ENCODE measurements around the gene SCUBE1. TPM values are rescaled to one million over a fixed set of nuclear protein-coding genes. Genes with fewer than 3 reads are reported as not detected.

SCUBE1 gene
- total and polyA plus RNA-seq, 2 experiments from 2014 or later: 0.81 to 3.2 TPM

GRCh38 chr22:43255299-43255698 lies 87.9 kb downstream of the SCUBE1 start:
- H3K9me3 Mint-ChIP-seq: no peaks in the 10 kb centered on the region
- H3K27me3 Mint-ChIP-seq (ENCODE audit: insufficient read depth, low read depth, poor library complexity): peaks cover 13% of the 10 kb centered on the region
- Histone ChIP-seq H3K4me2 (no peak overlapping the region), H3K27ac (ENCODE audit: low read depth) (no peak overlapping the region), H3K4me1 (ENCODE audit: insufficient read depth) (no peaks in the 10 kb centered on the region), H3K27me3 (ENCODE audit: insufficient read depth) (no peaks in the 10 kb centered on the region), H3K4me3 (no peak overlapping the region), H3K79me2 (replicated peaks; ENCODE audit: insufficient read depth) (no peaks in the 10 kb centered on the region), H3F3A (replicated peaks; ENCODE audit: low read depth) (no peaks in the 10 kb centered on the region), H4K20me1 (replicated peaks; ENCODE audit: insufficient read depth) (no peaks in the 10 kb centered on the region), H3K36me3 (ENCODE audit: insufficient read depth) (no peaks in the 10 kb centered on the region), H3K9me2 (ENCODE audit: insufficient read depth) (no peaks in the 10 kb centered on the region), H2AFZ (no peak overlapping the region)
- peaks cover under 1% of the 10 kb centered on the region; the same call in 2 of the 3 replicates for H3K4me1 Mint-ChIP-seq
- ATAC-seq (no peak), DNase-seq (ENCODE audit: low spot score) (no peak)
- H3K36me3 Mint-ChIP-seq (ENCODE audit: low read depth): no peaks in the 10 kb centered on the region; the same call in 2 of the 3 replicates
- no peak overlapping the region for H3K4me3 Mint-ChIP-seq
- TF ChIP-seq ETS1 (IDR thresholded peaks at IDR 0.05): no peak
- no peak for TF ChIP-seq ZNF462 (CRISPR knock-in tag; IDR thresholded peaks at IDR 0.05)
- TF ChIP-seq STAT1 (IDR thresholded peaks at IDR 0.05; ENCODE audit: unreplicated experiment): no peak
- no peak for TF ChIP-seq EZH2phosphoT487 (IDR thresholded peaks at IDR 0.05; ENCODE audit: unreplicated experiment)
- H3K27ac Mint-ChIP-seq: no peak overlapping the region

GRCh38 chr22:43253839-43254238 lies 89.3 kb downstream of the SCUBE1 start:
- no peak overlapping the region for H3K4me3 ChIP-seq
- DNase-seq (ENCODE audit: low spot score) (no peak), ATAC-seq (no peak)
- no peaks in the 10 kb centered on the region for H3K4me1 ChIP-seq (ENCODE audit: insufficient read depth)
- Mint-ChIP-seq H3K36me3 (ENCODE audit: low read depth) (no peaks in the 10 kb centered on the region; the same call in 2 of the 3 replicates), H3K4me3 (no peak overlapping the region), H3K4me1 (no peaks in the 10 kb centered on the region; the same call in 2 of the 3 replicates), H3K9me3 (no peaks in the 10 kb centered on the region), H3K27ac (no peak overlapping the region), H3K27me3 (ENCODE audit: insufficient read depth, low read depth, poor library complexity) (peaks cover 12% of the 10 kb centered on the region)
- TF ChIP-seq JUNB (IDR thresholded peaks at IDR 0.05; ENCODE audit: unreplicated experiment): no peak
- no peak for TF ChIP-seq ETS1 (IDR thresholded peaks at IDR 0.05)
- no peak for TF ChIP-seq STAT1 (IDR thresholded peaks at IDR 0.05; ENCODE audit: unreplicated experiment)
- no peak for TF ChIP-seq EZH2phosphoT487 (IDR thresholded peaks at IDR 0.05; ENCODE audit: unreplicated experiment)
- TF ChIP-seq ZNF331 (CRISPR knock-in tag; IDR thresholded peaks at IDR 0.05; ENCODE audit: low read depth): no peak
- no peak for TF ChIP-seq ZNF114 (CRISPR knock-in tag; IDR thresholded peaks at IDR 0.05)
- TF ChIP-seq CREB1 (CRISPR knock-in tag; IDR thresholded peaks at IDR 0.05; ENCODE audit: low read depth): no peak
- TF ChIP-seq NANOG (IDR thresholded peaks at IDR 0.05; ENCODE audit: borderline replicate concordance): no peak
- H3K27me3 ChIP-seq (ENCODE audit: insufficient read depth): no peaks in the 10 kb centered on the region
- H4K20me1 ChIP-seq (replicated peaks; ENCODE audit: insufficient read depth): no peaks in the 10 kb centered on the region
- H3K9me2 ChIP-seq (ENCODE audit: insufficient read depth): no peaks in the 10 kb centered on the region
- no peaks in the 10 kb centered on the region for H3K36me3 ChIP-seq (ENCODE audit: insufficient read depth)
- no peaks in the 10 kb centered on the region for H3F3A ChIP-seq (replicated peaks; ENCODE audit: low read depth)
- H3K79me2 ChIP-seq (replicated peaks; ENCODE audit: insufficient read depth): no peaks in the 10 kb centered on the region
- no peak overlapping the region for H2AFZ ChIP-seq
- no peak overlapping the region for H3K27ac ChIP-seq (ENCODE audit: low read depth)
- no peak overlapping the region for H3K4me2 ChIP-seq
